GM23338 (cell line): ENCODE measurements around the gene MYO16. TPM values are rescaled to one million over a fixed set of nuclear protein-coding genes. Genes with fewer than 3 reads are reported as not detected.

Experiments used
- ATAC-seq: fragments of 200-7000 bp; cut with Tn5 transposase; 3 replicates; pipeline ENCODE4 v1.9.1; 2020
- DNase-seq: peaks from one replicate; pipeline ENCODE4 v3.0.0-alpha.2; 2015; ENCODE audit warnings: low spot score
- H2AFZ ChIP-seq: fragments of 200-600 bp; sonication (generic); 2 replicates; pipeline ENCODE4 v1.8.0; 2016; ENCODE audit warnings: antibody characterized with exemption, mild to moderate bottlenecking, moderate library complexity
- H3F3A ChIP-seq: fragments of 200-600 bp; sonication (generic); replicated peaks from 2 replicates; pipeline ENCODE4 v1.8.0; 2017; ENCODE audit warnings: antibody characterized with exemption, mixed run types, low read depth
- H3K27ac ChIP-seq: fragments of 200-600 bp; sonication (generic); 2 replicates; pipeline ENCODE4 v1.6.1; 2016; ENCODE audit warnings: low read depth
- H3K27me3 ChIP-seq: fragments of 200-600 bp; sonication (generic); 2 replicates; pipeline ENCODE4 v1.8.0; 2016; ENCODE audit warnings: mild to moderate bottlenecking, mixed run types, moderate library complexity; ENCODE audit not compliant: insufficient read depth
- H3K36me3 ChIP-seq: fragments of 200-600 bp; sonication (generic); 2 replicates; pipeline ENCODE4 v1.8.0; 2016; ENCODE audit warnings: mild to moderate bottlenecking; ENCODE audit not compliant: insufficient read depth
- H3K4me1 ChIP-seq: fragments of 200-600 bp; sonication (generic); 2 replicates; pipeline ENCODE4 v1.8.0; 2016; ENCODE audit warnings: mild to moderate bottlenecking, moderate library complexity; ENCODE audit not compliant: insufficient read depth
- H3K4me2 ChIP-seq: fragments of 200-600 bp; sonication (generic); 2 replicates; pipeline ENCODE4 v1.7.1; 2017; ENCODE audit warnings: mixed run types
- H3K4me3 ChIP-seq: fragments of 200-600 bp; sonication (generic); 2 replicates; pipeline ENCODE4 v1.6.1; 2016; ENCODE audit warnings: mixed run types
- H3K79me2 ChIP-seq: fragments of 200-600 bp; sonication (generic); replicated peaks from 2 replicates; pipeline ENCODE4 v1.8.0; 2017; ENCODE audit warnings: mild to moderate bottlenecking; ENCODE audit not compliant: insufficient read depth
- H3K9me2 ChIP-seq: fragments of 200-600 bp; sonication (generic); 2 replicates; pipeline ENCODE4 v1.8.0; 2017; ENCODE audit not compliant: insufficient read depth
- H4K20me1 ChIP-seq: fragments of 200-600 bp; sonication (generic); replicated peaks from 2 replicates; pipeline ENCODE4 v1.8.0; 2017; ENCODE audit warnings: mild to moderate bottlenecking; ENCODE audit not compliant: insufficient read depth
- H3K27ac Mint-ChIP-seq: 2 replicates; pipeline ENCODE4 v1.8.0; 2020; ENCODE audit warnings: inconsistent platforms, mild to moderate bottlenecking, moderate library complexity, mixed read lengths
- H3K27me3 Mint-ChIP-seq: 3 replicates; pipeline ENCODE4 v1.8.0; 2022; ENCODE audit warnings: low read depth, mild to moderate bottlenecking, moderate library complexity, mixed read lengths, inconsistent platforms; ENCODE audit not compliant: insufficient read depth, poor library complexity
- H3K36me3 Mint-ChIP-seq: 3 replicates; pipeline ENCODE4 v1.8.0; 2021; ENCODE audit warnings: low read depth, mild to moderate bottlenecking, inconsistent platforms, moderate library complexity, mixed read lengths
- H3K4me1 Mint-ChIP-seq: 3 replicates; pipeline ENCODE4 v1.8.0; 2020; ENCODE audit warnings: mild to moderate bottlenecking, inconsistent platforms, mixed read lengths
- H3K4me3 Mint-ChIP-seq: 3 replicates; pipeline ENCODE4 v1.8.0; 2021; ENCODE audit warnings: moderate library complexity, mild to moderate bottlenecking, inconsistent platforms, mixed read lengths
- H3K9me3 Mint-ChIP-seq: 3 replicates; pipeline ENCODE4 v1.8.0; 2020; ENCODE audit warnings: moderate library complexity, mild to moderate bottlenecking, inconsistent platforms, mixed read lengths
- CREB1 ChIP-seq: fragments of 250-450 bp; sonication (Bioruptor Pico); IDR thresholded peaks from 2 replicates; pipeline ENCODE4 v1.5.0; 2020; ENCODE audit warnings: low read depth, mild to moderate bottlenecking, moderate library complexity
- ETS1 ChIP-seq: IDR thresholded peaks from 2 replicates; pipeline ENCODE4 v1.6.1; 2016; ENCODE audit warnings: antibody characterized with exemption
- EZH2 ChIP-seq: fragments of 200-600 bp; sonication (generic); IDR thresholded peaks from one replicate; pipeline ENCODE4 v1.8.0; 2017; ENCODE audit warnings: antibody characterized with exemption, mild to moderate bottlenecking, low read depth; ENCODE audit not compliant: unreplicated experiment
- EZH2phosphoT487 ChIP-seq: fragments of 200-600 bp; sonication (generic); IDR thresholded peaks from one replicate; pipeline ENCODE4 v1.8.1; 2018; ENCODE audit warnings: antibody characterized with exemption; ENCODE audit not compliant: unreplicated experiment
- JUNB ChIP-seq: IDR thresholded peaks from one replicate; pipeline ENCODE4 v1.6.1; 2016; ENCODE audit warnings: antibody characterized with exemption; ENCODE audit not compliant: unreplicated experiment
- NANOG ChIP-seq: IDR thresholded peaks from 2 replicates; pipeline ENCODE4 v1.6.1; 2016; ENCODE audit warnings: antibody characterized with exemption, borderline replicate concordance
- POLR2AphosphoS5 ChIP-seq: IDR thresholded peaks from 2 replicates; pipeline ENCODE4 v1.6.1; 2016; ENCODE audit warnings: antibody characterized with exemption, low read depth
- REST ChIP-seq: IDR thresholded peaks from one replicate; pipeline ENCODE4 v1.6.1; 2018; ENCODE audit warnings: antibody characterized with exemption; ENCODE audit not compliant: unreplicated experiment
- STAT1 ChIP-seq: IDR thresholded peaks from one replicate; pipeline ENCODE4 v1.6.1; 2016; ENCODE audit warnings: antibody characterized with exemption; ENCODE audit not compliant: unreplicated experiment
- ZNF114 ChIP-seq: fragments of 250-450 bp; sonication (Bioruptor Pico); IDR thresholded peaks from 2 replicates; pipeline ENCODE4 v1.5.0; 2020; ENCODE audit warnings: mild to moderate bottlenecking, moderate library complexity
- ZNF331 ChIP-seq: fragments of 250-450 bp; sonication (Bioruptor Pico); IDR thresholded peaks from 2 replicates; pipeline ENCODE4 v1.5.0; 2020; ENCODE audit warnings: low read depth, mild to moderate bottlenecking, moderate library complexity
- polyA plus RNA-seq: library from polyadenylated mRNA; unstranded; fragments of >200 nt; fragmentation: Nextera tagmentation; extraction: Ambion mirVana; gene quantifications from 2 replicates; pipeline ENCODE4 v1.2.1, GENCODE V29; 2016
- total RNA-seq: library from RNA; depleted of rRNA; stranded (reverse); fragments of >200 nt; shearing (Covaris generic); gene quantifications from 2 replicates; pipeline ENCODE4 v1.2.3, GENCODE V29; 2014

The MYO16 gene
- total and polyA plus RNA-seq, 2 experiments from 2014 or later = 0.10 to 0.13 TPM

DNA sequence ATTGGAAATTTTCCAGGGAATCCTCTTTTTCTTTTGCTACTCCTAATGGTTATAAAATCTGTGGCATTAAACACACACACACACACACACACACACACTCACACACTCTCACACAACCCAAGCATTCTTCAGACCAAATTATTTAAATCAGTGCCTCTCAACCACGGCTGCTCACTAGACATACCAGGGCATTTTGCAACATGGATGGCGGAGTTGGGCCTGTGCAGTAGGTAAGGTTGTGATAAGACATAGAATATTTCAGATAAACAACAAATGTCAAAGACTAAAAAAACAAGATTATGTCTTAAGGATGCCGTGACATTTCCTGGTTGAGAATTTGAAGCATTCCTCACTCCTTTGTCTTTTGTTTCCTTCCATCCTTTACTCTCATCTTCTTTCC lies 443.1 kb downstream of the MYO16 start:
- no peak for DNase-seq
- no peaks in the 10 kb centered on the region for H3K4me1 Mint-ChIP-seq
- H3K36me3 Mint-ChIP-seq = no peaks in the 10 kb centered on the region
- no peak overlapping the region for H3K4me3 Mint-ChIP-seq
- no peak for ATAC-seq
- no peaks in the 10 kb centered on the region for H3K27me3 ChIP-seq
- no peaks in the 10 kb centered on the region for H3K27me3 Mint-ChIP-seq
- no peaks in the 10 kb centered on the region for H4K20me1 ChIP-seq
- TF ChIP-seq NANOG = no peak
- no peak for TF ChIP-seq EZH2phosphoT487
- TF ChIP-seq ZNF114 = no peak
- TF ChIP-seq STAT1 = no peak
- TF ChIP-seq CREB1 (CRISPR knock-in tag) = no peak
- no peak for TF ChIP-seq EZH2
- TF ChIP-seq REST = no peak
- no peak for TF ChIP-seq JUNB
- no peak for TF ChIP-seq ETS1
- TF ChIP-seq ZNF331 = no peak
- H2AFZ ChIP-seq = no peak overlapping the region
- no peak overlapping the region for H3K4me3 ChIP-seq
- no peak overlapping the region for H3K27ac Mint-ChIP-seq
- H3K27ac ChIP-seq = no peak overlapping the region
- no peak overlapping the region for H3K4me2 ChIP-seq
- no peaks in the 10 kb centered on the region for H3K4me1 ChIP-seq
- H3K36me3 ChIP-seq = no peaks in the 10 kb centered on the region
- H3F3A ChIP-seq = no peaks in the 10 kb centered on the region
- peaks cover 6% of the 10 kb centered on the region; the same call in 1 of the 2 replicates for H3K9me2 ChIP-seq
- no peaks in the 10 kb centered on the region for H3K9me3 Mint-ChIP-seq
- no peaks in the 10 kb centered on the region for H3K79me2 ChIP-seq

DNA sequence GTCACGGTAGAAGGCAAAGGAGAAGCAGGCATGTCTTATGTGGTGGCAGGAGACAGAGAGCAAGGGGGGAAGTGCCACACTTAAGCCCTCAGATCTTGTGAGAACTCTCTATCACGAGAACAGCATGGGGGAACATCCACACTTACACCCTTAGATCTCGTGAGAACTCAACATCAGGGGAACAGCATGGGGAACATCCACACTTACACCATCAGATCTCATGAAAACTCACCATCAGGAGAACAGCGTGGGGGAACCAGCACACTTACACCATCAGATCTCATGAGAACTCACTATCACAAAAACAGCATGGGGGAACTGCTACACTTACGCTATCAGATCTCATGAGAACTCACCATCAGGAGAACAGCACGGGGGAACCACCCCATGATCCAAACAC lies 445.0 kb downstream of the MYO16 start:
- Histone ChIP-seq H2AFZ (no peak overlapping the region), H3F3A (no peaks in the 10 kb centered on the region), H3K4me3 (no peak overlapping the region), H3K9me2 (no peaks in the 10 kb centered on the region), H3K27me3 (no peaks in the 10 kb centered on the region), H3K4me2 (no peak overlapping the region), H3K36me3 (no peaks in the 10 kb centered on the region), H3K27ac (no peak overlapping the region), H4K20me1 (no peaks in the 10 kb centered on the region), H3K79me2 (no peaks in the 10 kb centered on the region), H3K4me1 (no peaks in the 10 kb centered on the region)
- DNase-seq (no peak), ATAC-seq (no peak)
- H3K4me3 Mint-ChIP-seq = no peak overlapping the region
- H3K4me1 Mint-ChIP-seq = no peaks in the 10 kb centered on the region
- H3K27ac Mint-ChIP-seq = no peak overlapping the region
- H3K27me3 Mint-ChIP-seq = peaks cover 2% of the 10 kb centered on the region
- H3K9me3 Mint-ChIP-seq = no peaks in the 10 kb centered on the region
- no peaks in the 10 kb centered on the region for H3K36me3 Mint-ChIP-seq
- TF ChIP-seq POLR2AphosphoS5 (no peak), ETS1 (no peak), REST (no peak), ZNF114 (no peak), ZNF331 (no peak)
